GM18499 (cell line): ENCODE results near the gene HIVEP3.

Experiments used
- ATAC-seq: cut with Tn5 transposase; IDR thresholded peaks from one replicate; pipeline ENCODE4 v1.9.1; 2021; ENCODE audit warnings: moderate number of reproducible peaks; ENCODE audit not compliant: insufficient read depth, unreplicated experiment

Gene HIVEP3

DNA sequence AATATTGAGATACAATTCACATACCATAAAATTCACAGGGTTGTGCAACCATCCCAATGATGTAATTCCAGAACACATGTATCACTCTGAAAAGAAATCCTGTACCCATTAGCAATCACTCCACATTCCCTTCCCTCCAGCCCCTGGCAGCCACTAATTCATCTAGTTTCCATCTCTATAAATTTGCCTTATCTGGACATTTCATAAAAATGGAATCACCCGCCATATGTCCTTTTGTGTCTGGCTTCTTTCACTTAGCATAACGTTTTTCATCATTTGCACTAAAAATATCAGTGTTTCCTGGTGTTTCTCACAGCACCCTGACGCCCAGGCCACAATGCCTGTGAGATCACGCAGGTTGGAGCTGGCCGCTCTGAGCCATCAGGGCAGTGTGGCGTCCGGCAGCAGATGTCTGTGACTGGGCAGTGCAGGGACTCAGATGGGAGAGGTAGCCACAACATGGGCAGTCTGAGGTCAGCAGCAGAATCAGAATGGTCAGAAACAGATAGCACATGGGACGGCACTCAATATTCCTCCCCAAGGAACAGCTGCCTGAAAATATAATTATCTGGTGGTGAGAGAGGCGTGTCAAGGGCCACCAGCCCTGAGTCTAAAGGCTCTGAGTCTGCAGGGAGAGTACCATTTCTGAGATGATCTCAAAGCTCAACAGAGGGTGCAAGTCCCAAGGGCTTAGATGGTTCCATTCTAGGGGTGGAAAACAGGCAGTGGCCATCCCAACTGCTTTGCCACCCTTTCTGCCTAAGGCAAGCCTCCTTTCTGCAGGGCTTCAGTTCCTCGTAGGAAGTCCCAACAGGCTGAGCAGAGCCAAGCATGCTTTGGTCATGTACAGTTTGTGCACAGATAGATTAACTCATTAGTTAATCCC is 304.8 kb downstream of the HIVEP3 start:
- ATAC-seq, result no peak

DNA sequence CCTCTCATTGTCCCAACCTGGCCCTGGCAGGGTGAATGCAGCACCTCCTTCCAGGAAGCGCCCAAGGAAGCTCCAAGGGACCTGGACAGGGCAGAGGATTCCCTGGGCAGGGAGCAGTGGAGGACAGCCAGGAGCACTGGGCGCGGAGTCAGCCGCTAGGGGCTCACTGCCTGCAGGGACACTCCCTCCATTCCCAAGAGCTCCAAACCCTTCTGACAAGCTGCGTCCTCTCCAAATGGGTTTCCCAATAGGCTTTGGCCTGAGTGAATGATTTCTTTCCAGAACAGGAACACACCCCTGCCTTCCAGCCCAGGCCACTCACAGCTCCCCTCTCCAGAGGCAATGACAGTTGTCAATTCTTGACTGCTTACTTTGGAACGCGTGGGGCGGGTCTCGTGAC is 305.8 kb downstream of the HIVEP3 start:
- no peak for ATAC-seq

DNA sequence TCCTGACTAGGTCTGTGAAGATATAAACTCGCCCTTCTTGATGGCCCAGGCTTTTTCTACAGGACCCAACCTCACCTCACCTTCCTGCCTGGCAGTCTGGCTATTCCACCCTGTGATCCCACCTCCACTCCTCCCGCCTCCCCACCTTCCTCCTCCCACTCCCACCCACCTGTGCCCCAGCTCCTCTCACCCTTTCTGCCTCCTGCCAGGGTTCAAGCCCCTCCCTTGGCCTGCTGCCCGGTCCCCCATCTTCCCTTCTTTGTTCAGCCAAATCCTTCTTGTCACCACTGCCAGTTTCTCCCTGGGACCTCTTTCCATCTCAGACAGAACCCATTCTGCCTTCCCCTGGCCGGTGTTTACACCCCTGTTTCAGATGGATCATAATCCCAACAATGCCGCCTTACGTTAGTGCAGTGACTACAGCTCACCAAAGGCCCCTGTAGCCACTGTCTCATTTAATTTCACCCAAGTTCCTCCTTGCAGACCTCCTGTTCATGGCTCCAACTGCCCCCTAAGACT is 306.7 kb downstream of the HIVEP3 start:
- no peak for ATAC-seq

DNA sequence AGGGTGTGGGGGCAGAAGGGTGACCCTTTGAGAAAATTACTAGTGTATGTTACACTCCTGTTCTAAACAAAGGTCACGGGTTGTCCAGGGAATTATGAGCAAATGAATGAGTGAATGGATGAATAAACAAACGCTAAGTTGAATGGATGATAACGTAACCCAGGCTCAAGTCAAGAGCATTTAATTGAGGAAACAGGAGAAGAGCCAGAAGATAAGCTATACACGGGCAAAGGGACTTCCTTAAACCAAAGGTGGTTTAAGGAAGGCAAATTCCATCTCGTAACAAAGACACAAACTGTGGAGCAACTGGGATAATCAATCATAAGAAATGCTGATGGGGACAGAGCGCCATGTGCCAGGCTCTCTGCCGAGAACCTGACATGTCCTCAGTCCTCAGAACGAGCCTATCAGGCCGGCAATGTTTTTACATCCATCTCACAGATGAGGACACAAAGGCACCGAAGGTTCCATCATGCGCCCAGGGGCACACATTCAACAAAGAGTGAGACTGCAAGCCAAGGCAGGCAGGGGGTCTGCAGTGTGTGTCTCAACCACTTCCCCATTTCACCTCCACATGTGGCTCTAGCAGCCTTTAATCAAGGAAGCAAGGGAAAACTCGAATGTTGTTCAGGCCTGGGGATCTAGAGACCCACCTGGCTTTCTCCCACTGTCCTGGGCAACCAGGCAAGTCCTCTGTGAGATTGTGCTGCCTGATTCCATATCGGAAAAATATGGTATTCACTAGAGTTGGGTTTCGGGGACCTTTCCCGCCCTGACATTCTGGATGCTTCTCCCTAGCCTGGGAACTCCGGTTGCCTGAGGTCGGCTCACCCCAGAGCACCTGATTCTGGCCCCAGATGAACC is 307.4 kb downstream of the HIVEP3 start:
- no peak for ATAC-seq

DNA sequence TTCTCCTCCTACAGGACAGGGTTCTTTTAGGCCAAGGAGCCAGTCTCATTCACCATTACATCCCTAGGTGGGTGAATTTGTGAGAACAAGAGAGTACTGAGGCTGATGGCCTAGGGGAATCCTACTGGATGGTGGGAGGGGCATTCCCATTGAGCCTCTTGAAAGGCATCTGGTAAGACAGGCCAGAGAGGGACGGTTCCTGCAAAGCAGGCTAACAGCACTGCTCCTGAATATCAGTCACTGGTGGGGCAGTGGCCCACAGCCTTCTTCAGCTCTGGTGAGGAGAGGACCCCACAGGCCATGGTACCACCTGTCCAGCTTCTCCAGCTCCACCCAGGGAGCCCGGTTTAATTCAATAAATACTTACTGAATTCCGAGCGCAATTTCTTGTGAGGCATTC is 308.4 kb downstream of the HIVEP3 start:
- no peak for ATAC-seq

DNA sequence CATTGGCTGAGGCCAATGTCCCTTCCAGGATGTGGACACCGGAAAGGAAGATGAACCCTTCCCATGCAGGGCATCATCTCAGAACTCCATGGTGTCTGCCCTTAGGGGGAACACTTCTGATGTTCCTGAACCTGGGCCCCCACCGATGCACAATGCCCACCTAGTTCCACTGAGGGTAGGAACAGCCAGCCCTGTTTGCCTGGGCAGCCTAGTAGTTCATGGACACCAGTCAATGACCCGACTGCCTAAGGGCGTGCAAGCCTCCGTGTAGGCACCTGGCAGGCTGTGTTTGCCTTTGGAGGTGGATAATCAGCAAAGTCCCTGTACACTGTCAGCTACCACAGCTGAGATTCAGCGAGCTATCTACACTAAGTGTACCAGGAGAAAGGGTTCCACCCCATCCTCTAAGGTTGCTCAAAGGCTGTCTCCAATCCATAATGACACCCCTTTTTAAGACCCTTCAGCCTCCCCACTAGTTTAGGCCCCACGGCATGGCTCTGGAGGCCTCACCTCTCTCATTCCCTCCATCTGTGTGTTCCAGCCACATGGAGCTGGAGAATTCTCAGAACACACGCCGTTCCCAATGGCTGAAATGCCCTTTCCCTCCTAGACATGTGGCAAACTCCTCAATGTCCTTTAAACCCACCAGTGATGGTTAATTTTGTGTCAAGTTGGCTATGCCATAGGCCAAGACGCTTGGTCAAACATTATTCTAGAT is 309.4 kb downstream of the HIVEP3 start:
- no peak for ATAC-seq

DNA sequence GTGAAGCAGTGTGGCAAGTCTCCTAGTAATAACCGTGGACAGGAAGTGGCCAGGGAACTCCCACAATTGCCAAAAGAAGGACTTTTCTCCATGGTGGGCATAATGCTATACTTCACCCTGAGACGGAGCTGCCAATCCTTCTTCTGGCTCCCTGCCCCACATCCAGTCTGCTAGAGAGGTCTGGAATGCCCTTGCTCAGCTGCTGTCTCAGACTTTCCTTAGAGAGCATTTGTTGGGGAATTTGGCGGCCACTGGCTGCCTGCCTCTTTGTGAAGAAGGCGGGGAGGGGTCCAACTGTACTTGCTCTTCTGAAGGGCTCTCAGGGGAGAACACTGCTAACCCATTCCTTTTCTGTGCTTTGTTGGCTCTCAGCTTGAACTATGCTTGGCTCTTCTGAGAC is 310.5 kb downstream of the HIVEP3 start:
- ATAC-seq, result no peak

DNA sequence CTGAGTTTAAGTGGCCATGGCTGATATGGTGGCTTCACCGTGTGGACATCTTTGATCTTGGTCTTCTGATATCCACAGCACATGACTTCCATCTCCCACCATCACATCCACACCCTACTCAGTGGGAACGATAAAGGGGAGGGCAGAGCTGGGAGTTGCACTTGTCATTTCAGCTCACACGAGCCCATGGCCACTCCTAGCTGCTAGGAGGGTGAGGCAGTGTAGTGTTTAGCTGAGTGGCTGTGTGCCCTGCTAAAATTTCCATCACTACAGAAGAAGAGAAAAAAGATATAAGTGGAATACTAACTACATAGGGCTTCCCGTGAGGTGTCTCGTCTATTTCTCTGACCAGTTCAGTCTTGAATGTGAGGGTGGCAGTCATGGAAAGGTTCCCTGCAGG is 310.9 kb downstream of the HIVEP3 start:
- ATAC-seq, result no peak

DNA sequence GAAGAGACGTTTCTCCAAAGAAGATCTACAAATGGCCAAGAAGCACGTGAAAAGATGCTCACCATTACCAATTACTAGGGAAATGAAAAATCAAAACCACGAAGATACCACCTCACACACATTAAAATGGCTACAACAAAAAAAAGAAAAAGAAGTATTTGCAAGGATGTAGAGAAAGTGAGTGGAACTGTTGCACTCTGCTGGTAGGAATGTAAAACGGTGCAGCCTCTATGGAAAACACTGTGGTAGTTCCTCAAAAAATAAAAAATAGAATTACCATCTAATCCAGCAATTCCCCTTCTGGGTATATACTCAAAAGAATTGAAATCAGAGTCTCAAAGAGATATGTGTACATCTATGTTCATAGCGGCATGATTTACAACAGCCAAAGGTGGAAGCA is 318.8 kb downstream of the HIVEP3 start:
- ATAC-seq, result no peak

DNA sequence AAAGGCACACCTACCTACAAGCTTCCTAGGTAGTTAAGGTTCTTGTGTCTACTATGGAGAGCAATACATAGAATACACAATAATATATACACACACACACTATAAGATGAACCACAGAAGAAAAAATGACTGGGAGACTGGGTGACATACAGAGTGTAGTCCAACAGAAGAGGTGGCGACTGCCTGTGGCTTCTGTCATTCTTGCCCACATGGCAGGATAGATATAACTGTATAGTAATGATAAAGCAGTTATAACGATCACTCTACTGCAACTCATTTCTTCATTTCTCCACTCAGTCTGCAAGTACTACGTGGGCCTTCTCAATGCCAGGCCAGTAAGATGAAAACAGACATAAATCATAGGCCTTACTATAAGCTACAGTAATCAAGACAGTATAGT is 320.4 kb downstream of the HIVEP3 start:
- ATAC-seq, result no peak

DNA sequence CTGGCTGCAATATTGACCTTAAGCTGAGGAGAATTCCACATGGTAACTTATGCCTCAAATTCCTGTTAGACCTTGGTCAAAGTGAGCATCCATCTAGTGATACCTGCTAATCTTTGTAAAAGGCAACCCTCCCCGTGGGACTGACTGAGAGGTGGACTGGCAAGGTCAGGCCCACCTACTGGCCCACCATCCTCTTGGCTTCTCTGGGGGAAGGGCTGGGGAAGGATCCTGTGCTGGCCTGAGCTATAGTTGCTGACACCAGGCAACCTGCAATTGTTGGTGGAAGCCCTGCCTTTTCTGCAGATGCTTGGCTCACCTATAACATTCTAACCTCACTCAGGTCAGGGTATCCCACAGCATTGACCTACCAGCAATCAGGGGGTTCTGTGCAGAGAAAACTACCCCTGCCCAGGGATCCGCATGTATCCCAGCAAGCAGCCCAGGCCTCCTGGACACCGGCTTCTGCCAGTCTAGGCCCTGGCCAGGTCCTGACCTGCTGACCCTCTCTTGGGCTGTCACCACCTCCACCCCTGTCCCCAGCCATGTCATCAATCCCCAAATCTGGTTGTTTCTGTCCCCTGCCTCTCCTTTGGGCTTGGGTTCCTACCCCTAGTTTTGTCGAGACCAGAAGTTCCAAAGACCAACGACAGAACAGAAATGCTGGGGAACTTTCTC is 326.1 kb downstream of the HIVEP3 start:
- ATAC-seq, result no peak

DNA sequence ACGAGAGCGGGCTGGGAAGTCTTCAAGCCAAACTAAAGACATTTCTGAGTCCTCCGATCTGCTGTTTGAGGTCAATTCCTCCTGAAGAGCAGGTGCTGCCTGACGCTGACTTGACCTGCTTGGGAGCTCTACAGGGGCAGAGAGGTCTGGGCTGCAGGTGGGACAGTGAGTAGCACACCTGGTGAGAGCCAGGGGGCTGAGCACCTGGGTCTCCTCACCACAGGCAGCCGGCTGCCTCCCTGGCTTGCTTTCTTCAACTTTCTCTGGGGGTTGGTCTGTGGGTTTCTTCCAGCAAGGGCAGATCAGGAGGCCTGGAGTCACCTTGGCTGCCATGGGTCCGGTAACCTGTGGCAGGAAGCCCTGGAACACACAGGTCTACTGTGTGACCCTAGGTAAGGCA is 326.8 kb downstream of the HIVEP3 start:
- no peak for ATAC-seq

DNA sequence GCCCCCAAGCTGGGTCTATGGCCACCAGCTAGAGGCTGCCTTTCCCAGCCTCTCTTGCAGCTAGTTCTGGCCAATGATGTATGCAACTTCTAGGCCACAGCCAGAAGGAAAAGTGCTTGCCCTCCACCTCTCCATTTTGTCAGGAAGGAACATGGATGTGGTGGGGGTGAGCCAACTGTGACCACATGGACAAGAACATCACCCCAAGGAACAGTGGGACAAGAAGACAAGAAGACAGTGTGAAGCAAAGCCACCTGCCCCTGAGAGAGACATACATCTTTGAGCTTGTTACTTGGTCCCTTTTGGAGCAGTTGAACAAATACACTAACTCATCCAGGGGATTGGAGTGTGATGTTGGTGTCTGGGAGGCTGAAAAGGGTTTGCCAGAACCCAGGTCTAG is 328.4 kb downstream of the HIVEP3 start:
- ATAC-seq, result no peak

DNA sequence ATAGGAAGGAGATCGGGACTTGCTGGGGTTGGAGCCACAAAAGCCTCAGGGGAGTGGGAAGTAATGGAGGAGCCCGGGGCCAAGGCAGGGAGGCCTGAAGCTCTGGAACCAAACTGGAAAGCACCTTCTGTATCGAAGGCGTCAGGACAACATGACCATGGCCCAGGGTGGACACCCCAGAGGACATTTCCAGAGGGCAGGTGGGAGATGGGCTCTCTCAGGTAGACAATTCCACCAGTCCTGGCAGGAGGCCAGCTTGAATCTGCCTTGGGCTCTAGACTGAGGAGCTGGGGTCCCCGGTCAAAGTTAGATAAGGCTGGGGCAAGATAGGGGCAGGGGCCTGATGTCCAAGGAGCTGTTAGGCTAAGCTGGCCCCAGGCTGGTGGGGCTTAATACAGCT is 329.3 kb downstream of the HIVEP3 start:
- no peak for ATAC-seq

DNA sequence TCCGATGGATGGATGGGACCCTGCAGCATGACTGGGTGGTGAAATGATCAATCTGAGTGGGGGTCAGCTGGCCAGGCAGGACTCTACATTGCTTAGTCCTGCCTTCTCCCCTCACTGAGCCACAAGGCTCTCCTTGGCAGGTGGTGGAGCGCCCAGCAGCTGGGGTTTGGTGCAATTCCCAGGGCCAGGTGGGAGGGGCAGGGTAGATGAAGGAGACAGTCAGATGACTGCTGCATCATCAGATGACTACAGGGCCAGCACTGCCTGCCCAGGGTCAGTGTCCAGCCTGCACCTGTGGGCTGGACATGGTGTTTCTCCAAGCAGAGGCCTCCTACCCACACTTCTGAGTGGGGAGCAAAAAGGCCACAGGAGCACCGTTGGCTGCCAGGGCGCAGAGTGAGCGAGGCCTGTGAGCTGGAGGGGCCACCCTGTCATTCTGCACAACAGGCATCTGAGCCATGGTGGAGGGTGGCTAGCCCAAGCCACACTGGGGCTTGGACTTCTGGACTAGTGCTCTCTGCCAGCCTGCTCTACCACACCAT is 330.3 kb downstream of the HIVEP3 start:
- ATAC-seq, result no peak

DNA sequence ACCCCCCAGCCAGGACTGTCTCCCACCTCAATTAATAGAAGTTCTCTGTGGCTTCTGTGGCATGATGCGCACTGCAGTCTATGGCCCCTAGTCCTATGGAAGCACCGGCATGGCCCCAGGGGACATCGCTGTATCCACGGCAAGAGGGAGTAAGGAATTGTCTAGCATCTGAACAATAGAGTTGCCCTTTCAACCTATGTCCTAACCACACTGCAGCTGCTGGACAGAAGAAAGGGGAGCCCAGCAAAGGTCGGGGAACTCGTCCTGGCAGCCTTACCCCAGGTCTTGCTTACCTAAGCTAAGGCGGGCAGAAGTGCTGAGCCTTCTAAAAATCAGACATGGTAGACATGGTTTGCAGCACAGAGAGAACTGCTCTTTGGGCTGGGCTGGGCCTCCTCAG is 330.9 kb downstream of the HIVEP3 start:
- ATAC-seq, result no peak

DNA sequence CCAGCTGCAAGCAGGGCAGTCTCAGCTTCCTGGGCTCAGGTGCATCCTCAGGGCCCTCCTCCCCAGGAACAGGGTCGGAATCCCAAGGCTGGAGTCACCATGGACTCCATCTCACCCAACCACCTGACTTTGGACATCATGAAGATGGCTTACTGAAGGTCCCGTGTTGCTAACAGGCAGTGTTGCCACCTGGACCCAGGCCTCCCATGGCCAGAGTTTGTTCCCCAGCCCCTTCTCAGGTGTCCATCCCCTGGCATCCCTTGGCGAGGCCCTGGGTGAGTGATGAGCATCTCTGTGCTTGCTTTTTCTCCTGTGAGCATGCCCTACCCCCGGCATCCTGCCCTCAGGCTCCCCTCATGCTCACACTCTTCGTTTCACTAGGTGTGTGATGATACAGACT is 332.5 kb downstream of the HIVEP3 start:
- ATAC-seq, result no peak

DNA sequence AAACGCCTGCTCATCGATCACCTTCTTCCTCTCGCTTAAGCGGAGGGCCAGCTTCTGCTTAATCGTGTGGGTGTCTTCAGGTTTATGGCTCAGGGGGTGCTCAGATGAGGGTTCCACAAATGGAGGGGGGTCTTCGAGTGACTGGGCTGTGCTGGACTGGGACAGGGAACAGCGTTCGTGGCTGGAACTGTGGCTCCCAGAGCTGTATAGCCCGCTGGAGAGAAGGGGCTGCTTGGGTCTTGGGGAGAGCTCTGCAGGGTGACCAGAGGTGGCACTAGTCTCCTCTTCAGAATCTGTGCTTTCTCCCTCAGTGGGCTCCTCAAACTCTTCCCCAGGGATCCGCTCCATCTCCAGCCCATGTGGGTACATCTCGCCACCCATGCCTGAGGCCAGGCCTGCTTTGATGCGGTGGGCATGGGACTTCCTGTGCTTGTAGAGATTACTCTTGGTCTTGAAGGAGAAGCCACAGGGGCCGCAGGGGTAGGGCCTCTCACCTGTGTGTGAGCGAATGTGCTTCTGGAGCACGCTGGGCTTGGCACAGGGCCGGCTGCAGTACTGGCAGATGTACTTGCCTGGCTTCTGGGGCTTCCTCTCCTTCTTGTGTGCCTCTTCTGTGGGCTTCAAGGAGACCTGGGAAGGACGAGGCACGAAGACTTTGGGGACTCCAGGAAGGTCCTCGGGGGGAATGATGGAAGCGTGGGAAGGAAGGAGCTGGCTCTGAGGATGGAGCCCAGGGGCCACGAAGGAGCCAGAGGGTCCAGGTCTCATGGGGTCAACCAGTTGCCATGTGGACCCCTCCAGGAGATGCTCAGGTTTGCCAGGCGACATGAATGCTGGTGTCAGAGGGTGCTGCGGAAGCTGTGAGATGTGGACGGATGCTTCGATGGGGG is 334.8 kb downstream of the HIVEP3 start:
- no peak for ATAC-seq
